Osteocyte (in vitro differentiated cells): ENCODE data around the gene RASSF7. TPM values are rescaled to one million over a fixed set of nuclear protein-coding genes. Genes with fewer than 3 reads are reported as not detected.

Source experiments
- DNase-seq: peaks from one replicate; pipeline ENCODE4 v3.0.0; 2021; ENCODE audit warnings: mixed read lengths; ENCODE audit not compliant: unreplicated experiment; ENCODE audit errors: extremely low spot score
- H3K27ac Mint-ChIP-seq: one replicate; pipeline ENCODE4 v1.8.0; 2021; ENCODE audit warnings: mild to moderate bottlenecking, mixed read lengths; ENCODE audit not compliant: unreplicated experiment
- H3K27me3 Mint-ChIP-seq: one replicate; pipeline ENCODE4 v1.8.0; 2021; ENCODE audit warnings: mixed read lengths; ENCODE audit not compliant: unreplicated experiment
- H3K36me3 Mint-ChIP-seq: one replicate; pipeline ENCODE4 v1.8.0; 2021; ENCODE audit warnings: mixed read lengths; ENCODE audit not compliant: unreplicated experiment
- H3K4me1 Mint-ChIP-seq: one replicate; pipeline ENCODE4 v1.8.0; 2021; ENCODE audit warnings: mixed read lengths; ENCODE audit not compliant: unreplicated experiment
- H3K4me3 Mint-ChIP-seq: one replicate; pipeline ENCODE4 v1.8.0; 2021; ENCODE audit warnings: mild to moderate bottlenecking, moderate library complexity, mixed read lengths; ENCODE audit not compliant: unreplicated experiment
- H3K9me3 Mint-ChIP-seq: one replicate; pipeline ENCODE4 v1.8.0; 2021; ENCODE audit warnings: mixed read lengths; ENCODE audit not compliant: unreplicated experiment
- CTCF ChIP-seq: fragments of 200-600 bp; sonication (generic); IDR thresholded peaks from 2 replicates; pipeline ENCODE4 v1.5.0; 2021; ENCODE audit warnings: antibody characterized with exemption, mild to moderate bottlenecking, moderate library complexity
- total RNA-seq: library from RNA; stranded (reverse); gene quantifications from 2 replicates; pipeline ENCODE4 v1.2.1, GENCODE V29; 2021

RASSF7 gene
- total RNA-seq, 1 donor from 2014 or later = 8.0 TPM

- H3K9me3 Mint-ChIP-seq = no peaks in the 10 kb centered on the region
- H3K27me3 Mint-ChIP-seq = peaks cover 12% of the 10 kb centered on the region
- DNase-seq = no peak
- peaks cover 1% of the 10 kb centered on the region for H3K36me3 Mint-ChIP-seq
- no peak overlapping the region for H3K4me3 Mint-ChIP-seq
- peaks cover 13% of the 10 kb centered on the region for H3K4me1 Mint-ChIP-seq
- TF ChIP-seq CTCF = no peak
- no peak overlapping the region for H3K27ac Mint-ChIP-seq
These were observed 1.6 kb upstream of the RASSF7 start for GRCh38 chr11:559020-559620.

GRCh38 chr11:559712-560304 is 962 bp upstream of the RASSF7 start:
- DNase-seq = no peak
- peak overlapping the region; percentile 66 for H3K4me3 Mint-ChIP-seq
- H3K36me3 Mint-ChIP-seq = peaks cover 1% of the 10 kb centered on the region
- peaks cover 12% of the 10 kb centered on the region for H3K27me3 Mint-ChIP-seq
- no peak overlapping the region for H3K27ac Mint-ChIP-seq
- no peaks in the 10 kb centered on the region for H3K9me3 Mint-ChIP-seq
- peaks cover 13% of the 10 kb centered on the region for H3K4me1 Mint-ChIP-seq
- TF ChIP-seq CTCF = no peak

DNA sequence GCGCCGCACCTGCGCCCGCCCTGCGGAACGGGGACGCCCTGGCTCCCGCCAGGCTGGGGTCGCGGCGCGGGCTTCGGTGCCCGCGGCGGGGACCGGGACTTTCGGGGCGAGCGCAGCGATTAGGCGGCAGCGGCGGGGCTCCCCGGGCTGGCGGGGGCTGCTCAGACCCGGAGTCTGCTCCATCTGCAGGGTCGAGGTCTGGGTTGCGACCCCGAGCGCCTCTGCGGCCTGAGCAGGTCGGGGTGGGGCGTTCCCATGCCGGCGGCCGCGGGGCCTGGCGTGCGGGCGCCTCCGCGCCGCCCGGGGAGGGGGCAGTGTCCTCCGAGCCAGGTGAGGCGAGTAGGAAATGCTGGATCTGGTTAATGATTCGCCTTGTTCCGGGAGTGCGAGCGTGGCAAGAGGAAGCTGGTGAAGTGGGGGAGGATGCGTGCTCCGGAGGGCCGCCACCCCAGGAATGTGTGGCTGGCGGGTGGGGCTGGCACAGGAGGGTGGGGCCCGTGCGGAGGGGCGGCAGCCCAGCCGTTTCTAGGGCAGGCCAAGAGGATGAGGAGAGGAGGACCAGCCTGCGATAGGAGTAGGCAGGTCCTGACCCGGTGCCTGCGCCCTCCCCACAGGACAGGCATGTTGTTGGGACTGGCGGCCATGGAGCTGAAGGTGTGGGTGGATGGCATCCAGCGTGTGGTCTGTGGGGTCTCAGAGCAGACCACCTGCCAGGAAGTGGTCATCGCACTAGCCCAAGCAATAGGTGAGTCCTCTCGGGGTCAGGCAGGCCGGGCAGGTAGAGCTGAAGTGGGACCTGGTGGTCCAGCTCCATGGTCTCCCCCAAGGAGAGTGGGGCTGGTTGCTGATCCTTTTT is 606 bp downstream of the RASSF7 start:
- DNase-seq = no peak
- no peak for TF ChIP-seq CTCF
- Mint-ChIP-seq H3K4me3 (peak overlapping the region; percentile 78), H3K27me3 (peaks cover 10% of the 10 kb centered on the region), H3K9me3 (no peaks in the 10 kb centered on the region), H3K4me1 (peaks cover 18% of the 10 kb centered on the region), H3K36me3 (peaks cover 1% of the 10 kb centered on the region), H3K27ac (no peak overlapping the region)

GRCh38 chr11:562046-562645 is 1.4 kb downstream of the RASSF7 start:
- peaks cover 4% of the 10 kb centered on the region for H3K27me3 Mint-ChIP-seq
- H3K4me3 Mint-ChIP-seq = peak overlapping the region; percentile 78
- H3K4me1 Mint-ChIP-seq = peaks cover 18% of the 10 kb centered on the region
- DNase-seq = no peak
- H3K27ac Mint-ChIP-seq = no peak overlapping the region
- peaks cover 1% of the 10 kb centered on the region for H3K36me3 Mint-ChIP-seq
- H3K9me3 Mint-ChIP-seq = no peaks in the 10 kb centered on the region
- no peak for TF ChIP-seq CTCF
